UCSD-AML1 (cell line): ENCODE results near the gene ACBD6.
"Not testable (repeated sequence)": the region's sequence is repeated elsewhere in the genome, so short reads cannot be mapped to it uniquely, and the experiment has no call there.

Experiments used
- DNase-seq: peaks from one replicate; lab custom pipeline; 2025; ENCODE audit not compliant: unreplicated experiment; lab: John Stamatoyannopoulos, UW

The ACBD6 gene

DNA sequence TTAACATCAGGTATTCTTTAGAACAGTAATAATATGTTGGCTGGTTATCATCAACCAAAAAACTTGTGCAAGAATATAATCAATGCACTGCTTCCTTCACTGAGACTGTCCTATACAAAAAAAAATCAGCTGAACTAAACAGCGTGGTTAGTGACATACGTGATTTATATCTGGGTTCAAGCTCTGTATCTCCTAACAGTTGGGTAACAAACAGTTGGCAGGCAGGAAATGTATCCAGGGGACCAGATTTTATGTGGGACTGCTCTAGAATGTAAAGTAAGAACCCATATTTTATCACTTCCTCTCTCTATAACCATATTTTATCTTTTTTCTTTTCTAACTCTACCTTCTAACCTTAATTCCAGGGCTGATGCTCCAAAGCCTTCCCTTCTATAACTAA lies 8.0 kb downstream of the ACBD6 start:
- DNase-seq: no peak

- DNase-seq: no peak
Measured at GRCh38 chr1:180489976-180490375, 12.4 kb downstream of the ACBD6 start.

DNA sequence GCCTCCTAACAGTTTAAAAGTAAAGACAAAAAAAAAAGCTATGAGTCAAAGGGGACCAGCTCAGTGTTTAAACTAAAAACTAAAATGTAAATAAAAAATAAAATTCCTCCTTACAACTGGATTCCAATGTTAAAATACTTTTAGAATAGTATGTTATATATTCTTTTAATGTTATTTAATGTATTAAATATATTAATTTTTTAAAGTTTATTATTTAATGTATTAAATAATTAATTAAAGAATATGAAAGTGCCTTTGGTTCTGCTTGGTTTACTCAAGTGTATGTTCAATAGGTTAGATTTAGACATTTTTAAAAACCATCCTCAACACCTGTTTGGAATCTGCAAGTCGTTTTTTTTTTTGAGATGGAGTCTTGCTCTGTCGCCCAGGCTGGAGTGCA lies 13.1 kb downstream of the ACBD6 start:
- no peak for DNase-seq

DNA sequence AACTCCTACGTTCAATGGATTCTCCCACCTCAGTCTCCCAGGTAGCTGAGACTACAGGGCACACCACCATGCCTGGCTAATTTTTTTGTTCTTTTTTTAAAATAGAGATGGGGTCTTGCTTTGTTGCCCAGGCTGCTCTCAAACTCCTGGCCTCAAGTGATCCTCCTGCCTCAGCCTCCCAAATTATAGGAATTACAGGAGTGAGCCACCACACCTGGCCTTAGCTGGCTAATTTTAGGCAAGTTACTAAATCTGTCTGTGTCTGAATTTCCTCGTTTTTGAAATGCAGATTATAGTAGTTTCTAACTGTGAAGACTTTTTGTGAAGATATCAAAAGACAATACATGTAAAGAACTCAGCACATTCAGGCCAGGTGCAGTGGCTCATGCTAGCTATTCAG lies 13.7 kb downstream of the ACBD6 start:
- no peak for DNase-seq

GRCh38 chr1:180486092-180486491 lies 16.3 kb downstream of the ACBD6 start:
- DNase-seq: no peak

- no peak for DNase-seq
Measured at GRCh38 chr1:180484490-180484889, 17.9 kb downstream of the ACBD6 start.

DNA sequence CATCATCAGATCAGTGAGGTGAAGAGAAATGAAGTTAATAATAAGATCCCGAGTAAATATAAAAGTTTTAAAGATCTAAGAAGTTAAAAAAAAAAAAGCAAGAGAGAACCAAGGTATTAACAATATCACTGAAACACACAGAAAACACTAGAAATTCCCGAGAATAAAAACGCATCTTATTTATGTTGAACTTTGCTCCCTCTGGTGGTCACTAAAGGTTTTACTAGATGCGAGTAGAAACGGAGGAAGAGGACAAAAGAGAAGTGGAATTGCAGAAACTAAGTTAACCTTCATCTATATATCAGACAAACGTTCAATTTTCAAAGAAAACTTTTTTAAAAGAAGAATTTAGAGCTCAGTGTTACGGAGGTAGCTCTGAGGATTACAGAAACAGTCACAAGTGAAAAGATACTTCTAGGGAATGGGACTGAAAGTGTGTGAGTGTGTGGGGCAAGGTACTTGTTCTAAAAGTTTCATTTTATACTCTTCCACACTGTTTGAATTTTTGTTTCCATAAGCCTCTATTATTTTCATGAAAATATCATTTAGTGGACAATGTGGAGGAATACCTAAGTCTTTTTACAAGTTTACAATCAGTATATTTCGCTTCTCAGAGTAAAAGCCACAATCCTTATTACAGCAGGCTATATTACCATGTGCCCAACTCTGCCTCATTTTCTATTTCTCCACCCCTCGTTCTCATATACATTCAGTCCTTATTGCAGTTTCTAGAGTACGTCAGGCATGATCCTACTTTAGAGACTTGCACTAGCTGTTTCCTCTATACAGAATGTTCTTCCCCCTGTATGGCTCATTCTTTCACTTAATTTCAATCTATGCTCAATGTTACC lies 19.7 kb downstream of the ACBD6 start:
- no peak for DNase-seq

DNA sequence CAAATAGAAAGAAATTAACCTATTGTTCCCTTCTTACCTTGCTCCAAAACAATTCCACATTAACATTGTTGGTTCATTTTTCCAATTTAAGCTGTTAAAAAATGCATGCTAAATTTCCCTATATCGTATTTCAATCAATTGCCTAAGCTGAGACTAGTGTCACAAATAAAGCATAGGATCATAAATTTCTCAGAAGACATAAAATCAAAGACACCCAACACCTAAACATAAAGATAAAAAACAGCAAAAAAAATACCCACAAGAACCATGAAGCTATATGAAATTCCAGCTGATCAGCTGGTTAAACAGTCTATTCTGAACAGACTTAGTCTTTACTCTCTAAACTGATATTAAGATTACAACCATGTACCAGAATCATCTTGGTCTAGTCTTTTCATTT lies 32.3 kb downstream of the ACBD6 start:
- DNase-seq: no peak

GRCh38 chr1:180468311-180468710 lies 34.1 kb downstream of the ACBD6 start:
- no peak for DNase-seq

GRCh38 chr1:180462102-180462501 lies 40.3 kb downstream of the ACBD6 start:
- no peak for DNase-seq

GRCh38 chr1:180461682-180462081 lies 40.7 kb downstream of the ACBD6 start:
- DNase-seq: not testable (repeated sequence)

DNA sequence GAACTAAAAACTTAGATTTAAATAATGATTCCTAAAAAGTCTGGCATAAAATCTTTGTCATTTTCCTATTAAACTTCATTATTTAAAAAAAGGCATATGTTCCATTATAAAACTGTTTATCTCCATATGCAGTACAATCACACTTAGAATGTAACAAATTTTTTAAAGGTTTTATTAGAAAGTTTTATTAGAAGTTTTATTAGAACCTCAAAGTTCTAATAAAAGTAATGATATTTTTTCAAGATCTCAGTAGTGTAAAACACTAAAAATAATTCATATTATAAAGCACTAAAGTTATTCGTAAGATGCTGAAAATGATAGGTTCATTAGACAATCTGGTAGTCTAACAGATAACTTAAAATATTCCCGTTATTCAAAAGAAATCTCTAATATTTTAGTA lies 43.6 kb downstream of the ACBD6 start:
- DNase-seq: no peak

GRCh38 chr1:180456191-180456590 lies 46.2 kb downstream of the ACBD6 start:
- DNase-seq: no peak

- no peak for DNase-seq
Measured at GRCh38 chr1:180451504-180451903, 50.9 kb downstream of the ACBD6 start.

- no peak for DNase-seq
Measured at GRCh38 chr1:180444522-180444921, 57.9 kb downstream of the ACBD6 start.

DNA sequence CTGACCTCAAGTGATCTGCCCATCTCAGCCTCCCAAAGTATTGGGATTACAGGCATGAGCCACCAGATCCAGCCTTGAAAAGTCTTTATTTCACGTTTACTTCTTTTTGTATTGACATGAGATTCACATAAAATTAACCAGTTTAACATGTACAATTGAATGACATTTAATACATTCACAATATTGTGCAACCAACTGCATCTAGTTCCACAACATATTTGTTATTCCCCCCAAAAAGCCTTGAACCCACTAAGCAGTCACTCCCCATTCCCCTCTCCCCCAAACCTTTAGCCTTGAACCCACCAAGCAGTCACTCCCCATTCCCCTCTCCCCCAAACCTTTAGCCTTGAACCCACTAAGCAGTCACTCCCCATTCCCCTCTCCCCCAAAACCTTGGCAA lies 62.0 kb downstream of the ACBD6 start:
- DNase-seq: no peak

- no peak for DNase-seq
Measured at GRCh38 chr1:180435566-180435965, 66.8 kb downstream of the ACBD6 start.

DNA sequence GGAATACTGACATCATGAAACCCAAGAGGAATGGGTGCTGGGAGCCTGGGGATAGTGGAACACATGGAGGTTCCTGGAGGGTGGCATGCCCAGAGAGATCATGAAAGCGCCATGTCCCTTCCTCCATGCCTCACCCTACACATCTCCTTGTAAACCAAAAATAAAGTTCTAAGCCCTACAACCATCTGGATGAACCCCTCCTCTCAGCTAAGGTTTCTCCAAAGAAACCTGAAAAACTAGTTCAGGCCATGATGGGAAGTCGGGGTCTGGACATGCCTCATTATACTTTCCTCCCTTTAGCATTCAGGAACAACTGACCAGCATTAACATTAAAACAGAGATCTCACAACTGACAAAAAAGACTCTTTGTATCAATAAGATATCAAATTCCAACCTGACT lies 68.5 kb downstream of the ACBD6 start:
- DNase-seq: no peak

- DNase-seq: no peak
Measured at GRCh38 chr1:180431683-180432082, 70.7 kb downstream of the ACBD6 start.

DNA sequence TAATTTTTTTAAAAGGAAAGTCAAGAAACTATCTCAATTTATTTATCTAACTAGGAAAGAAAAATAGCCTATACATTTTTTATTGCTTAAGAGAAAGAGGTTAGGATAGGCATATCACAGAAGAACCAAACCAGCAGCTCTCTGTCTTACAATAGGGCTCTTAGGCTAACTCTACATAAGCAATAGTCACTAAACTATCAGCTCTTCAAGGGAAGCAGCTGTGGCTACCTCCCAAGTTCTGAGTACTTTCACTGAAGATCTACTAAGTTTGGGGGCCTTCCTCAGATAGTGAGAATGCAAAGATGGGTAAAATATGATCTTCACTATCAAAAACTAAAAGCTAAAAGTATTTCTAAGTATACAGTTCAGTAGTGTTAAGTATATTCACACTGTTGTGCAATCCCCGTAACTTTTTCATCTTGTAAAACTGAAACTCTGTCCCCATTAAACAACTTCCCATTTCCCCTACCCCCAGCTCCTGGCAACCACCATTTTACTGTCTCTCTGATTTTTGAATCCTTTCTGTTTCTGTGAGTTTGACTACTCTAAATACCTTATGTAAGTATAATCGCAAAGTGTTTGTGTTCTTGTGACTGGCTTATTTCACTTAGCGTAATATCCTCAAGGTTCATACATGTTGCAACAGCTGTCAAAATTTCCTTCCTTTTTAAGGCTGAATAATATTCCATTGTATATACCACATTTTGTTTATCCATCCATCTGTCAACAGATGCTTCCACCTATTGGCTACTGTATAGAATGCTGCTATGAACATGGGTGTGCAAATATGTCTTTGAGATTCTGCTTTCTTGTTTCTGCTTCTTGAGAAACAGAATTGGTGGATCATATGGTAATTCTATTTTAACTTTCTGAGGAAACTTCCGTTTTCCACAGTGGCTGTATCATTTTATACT lies 73.3 kb downstream of the ACBD6 start:
- DNase-seq: no peak

DNA sequence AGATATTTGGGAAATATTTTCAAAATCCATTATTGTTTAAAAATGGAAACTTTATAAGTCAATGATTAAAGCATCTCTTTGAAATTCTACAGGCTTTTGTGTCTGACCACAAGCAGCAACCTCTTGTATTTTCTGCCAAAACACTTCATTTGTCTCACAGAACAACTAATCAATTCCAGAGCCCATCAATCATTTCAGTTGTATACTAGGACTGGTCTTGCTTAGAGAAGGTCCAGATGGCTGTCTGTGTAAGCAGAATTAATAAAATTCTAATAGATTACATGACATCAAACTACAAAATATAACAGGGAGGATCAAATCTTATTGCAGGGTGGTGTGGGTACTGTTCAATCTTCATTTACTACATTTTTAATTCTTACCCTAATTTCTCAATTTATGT lies 76.4 kb downstream of the ACBD6 start:
- DNase-seq: no peak

DNA sequence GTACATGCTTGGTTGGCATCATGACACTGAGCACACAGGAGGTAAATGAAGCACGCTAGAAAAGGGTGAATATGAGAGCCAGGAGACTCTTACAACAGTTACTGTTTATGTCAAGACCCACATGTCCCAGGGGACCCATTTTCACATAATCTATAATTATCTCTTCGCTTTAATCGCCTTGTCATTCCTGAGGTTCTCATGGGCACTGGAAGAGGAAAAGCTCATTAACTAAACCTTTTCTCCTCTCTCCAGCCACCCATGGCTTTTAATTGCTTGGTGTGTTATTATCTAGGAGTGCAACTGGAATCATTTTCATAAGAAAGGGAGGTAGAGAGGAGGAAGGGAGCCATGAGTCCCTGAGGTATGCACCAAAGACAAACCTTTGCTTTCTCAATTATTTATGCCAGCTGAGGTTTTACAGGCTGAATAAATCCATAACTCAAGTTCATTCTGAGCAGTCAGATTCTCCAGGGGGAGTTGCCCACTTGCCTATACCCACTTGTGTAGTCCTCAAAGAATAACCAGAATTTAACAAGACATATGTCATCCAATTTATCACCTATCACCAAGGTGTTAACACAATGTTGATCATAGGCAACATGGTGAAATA lies 77.4 kb downstream of the ACBD6 start:
- no peak for DNase-seq
